Activated CD4-positive, CD25-positive, alpha-beta regulatory T cell (primary cell): ENCODE results near the gene CIB4.

Experiments used
- DNase-seq, 4 experiments: peaks; one replicate each; lab custom pipeline; 2025; lab: John Stamatoyannopoulos, UW

CIB4 gene

GRCh38 chr2:26621469-26622199, 19.5 kb downstream of the CIB4 start:
- DNase-seq = no peak

DNA sequence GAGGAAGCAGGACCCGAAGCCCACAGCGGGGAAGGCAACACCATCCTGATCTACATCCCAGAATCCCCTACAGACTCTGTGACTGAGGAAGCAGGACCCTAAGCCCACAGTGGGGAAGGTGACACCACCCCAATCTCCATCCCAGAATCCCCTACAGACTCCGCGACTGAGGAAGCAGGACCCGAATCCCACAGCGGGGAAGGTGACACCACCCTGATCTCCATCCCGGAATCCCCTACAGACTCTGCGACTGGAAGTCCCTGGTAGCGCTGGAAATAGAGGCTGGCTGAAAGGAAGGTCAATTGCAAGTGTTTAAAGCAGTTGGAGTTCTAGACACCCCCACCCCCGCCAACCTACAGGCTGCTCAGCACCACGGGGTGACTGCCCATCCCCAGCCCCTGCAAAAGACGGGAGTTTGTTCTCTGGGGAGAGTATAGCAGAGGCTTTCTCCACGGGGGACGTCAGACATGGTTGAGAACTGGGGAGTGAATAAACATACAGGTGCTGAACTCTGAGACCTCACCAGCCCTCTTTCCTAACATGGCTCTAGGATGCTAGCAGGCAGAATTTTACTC, 21.0 kb downstream of the CIB4 start:
- DNase-seq = no peak

DNA sequence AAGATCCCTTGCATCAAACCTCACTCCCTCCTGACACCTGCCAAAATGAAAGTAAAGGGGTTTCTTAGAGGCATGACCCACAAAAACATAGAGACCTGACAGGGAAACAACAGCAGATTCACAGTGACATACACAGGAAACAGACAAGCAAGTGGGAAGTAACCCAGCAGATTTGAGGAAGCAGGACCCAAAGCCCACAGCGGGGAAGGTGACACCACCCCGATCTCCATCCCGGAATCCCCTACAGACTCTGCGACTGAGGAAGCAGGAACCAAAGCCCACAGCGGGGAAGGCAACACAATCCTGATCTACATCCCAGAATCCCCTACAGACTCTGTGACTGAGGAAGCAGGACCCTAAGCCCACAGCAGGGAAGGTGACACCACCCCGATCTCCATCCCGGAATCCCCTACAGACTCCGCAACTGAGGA, 21.6 kb downstream of the CIB4 start:
- no peak for DNase-seq

DNA sequence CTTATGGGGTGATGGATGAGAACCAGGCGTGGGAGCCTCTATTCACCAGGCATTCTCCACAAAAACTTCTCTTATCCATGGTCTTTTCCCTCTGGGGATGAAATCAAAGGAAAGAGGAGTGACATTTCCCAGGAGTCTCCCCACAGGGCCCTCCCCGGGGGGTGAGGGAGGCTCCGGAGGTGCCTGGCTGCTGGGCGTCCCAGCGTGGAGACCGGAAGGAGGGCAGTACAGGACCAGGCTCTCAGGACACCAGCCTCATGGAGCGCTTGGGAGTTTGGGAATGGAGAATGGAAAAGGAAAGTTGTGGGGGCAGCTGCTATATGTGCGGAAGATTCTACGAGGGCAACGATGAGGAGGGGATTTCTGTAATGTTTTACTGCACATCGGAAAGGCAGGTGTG, 22.1 kb downstream of the CIB4 start:
- no peak for DNase-seq

GRCh38 chr2:26618611-26619010, 22.6 kb downstream of the CIB4 start:
- DNase-seq = no peak

GRCh38 chr2:26617588-26618083, 23.5 kb downstream of the CIB4 start:
- no peak for DNase-seq

DNA sequence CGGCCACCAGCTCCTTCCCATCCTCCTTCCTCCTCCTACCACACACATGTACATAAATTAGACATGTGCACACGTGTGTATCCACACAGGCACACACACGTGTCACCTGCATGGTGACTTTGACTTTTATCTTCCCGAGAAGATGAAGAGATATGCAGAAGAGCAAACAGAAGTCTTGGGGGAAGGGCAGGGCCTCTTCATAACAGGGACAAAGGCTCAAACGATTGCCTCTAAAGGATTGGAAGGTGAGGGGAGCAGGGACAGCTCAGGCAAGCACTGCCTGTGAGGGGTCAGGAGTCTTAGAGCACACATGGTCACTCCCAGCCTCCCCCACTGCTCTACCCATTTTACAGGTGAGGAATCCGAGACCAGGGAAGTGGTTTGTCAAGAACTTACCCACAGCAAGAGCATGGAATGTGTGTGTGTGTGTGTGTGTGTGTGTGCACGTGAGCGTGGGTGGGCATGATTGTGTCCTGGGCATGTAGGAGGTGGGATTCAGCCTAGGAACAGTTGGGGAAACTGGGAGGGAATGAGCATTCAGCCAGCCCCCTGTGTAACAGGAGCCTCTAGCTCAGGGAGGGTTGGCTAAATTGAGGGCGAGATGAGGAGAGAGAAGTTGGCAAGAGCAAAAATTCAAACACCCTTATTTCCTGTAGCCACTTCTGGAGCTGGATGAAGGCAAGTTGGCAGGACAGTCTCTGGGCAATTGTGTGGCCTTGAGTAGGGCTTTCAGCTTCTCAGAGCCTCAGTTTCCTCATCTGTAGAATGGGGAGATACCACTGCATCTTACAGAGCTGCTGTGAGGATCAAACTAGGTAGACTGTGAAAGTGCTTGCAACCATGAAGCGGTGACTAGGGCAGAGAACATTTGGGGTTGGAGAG, 24.2 kb downstream of the CIB4 start:
- DNase-seq = no peak

- DNase-seq = no peak
Measured at GRCh38 chr2:26615860-26616705, 25.1 kb downstream of the CIB4 start.

- DNase-seq = no peak
Measured at GRCh38 chr2:26615336-26615859, 25.8 kb downstream of the CIB4 start.

GRCh38 chr2:26614216-26615138, 26.7 kb downstream of the CIB4 start:
- no peak for DNase-seq

DNA sequence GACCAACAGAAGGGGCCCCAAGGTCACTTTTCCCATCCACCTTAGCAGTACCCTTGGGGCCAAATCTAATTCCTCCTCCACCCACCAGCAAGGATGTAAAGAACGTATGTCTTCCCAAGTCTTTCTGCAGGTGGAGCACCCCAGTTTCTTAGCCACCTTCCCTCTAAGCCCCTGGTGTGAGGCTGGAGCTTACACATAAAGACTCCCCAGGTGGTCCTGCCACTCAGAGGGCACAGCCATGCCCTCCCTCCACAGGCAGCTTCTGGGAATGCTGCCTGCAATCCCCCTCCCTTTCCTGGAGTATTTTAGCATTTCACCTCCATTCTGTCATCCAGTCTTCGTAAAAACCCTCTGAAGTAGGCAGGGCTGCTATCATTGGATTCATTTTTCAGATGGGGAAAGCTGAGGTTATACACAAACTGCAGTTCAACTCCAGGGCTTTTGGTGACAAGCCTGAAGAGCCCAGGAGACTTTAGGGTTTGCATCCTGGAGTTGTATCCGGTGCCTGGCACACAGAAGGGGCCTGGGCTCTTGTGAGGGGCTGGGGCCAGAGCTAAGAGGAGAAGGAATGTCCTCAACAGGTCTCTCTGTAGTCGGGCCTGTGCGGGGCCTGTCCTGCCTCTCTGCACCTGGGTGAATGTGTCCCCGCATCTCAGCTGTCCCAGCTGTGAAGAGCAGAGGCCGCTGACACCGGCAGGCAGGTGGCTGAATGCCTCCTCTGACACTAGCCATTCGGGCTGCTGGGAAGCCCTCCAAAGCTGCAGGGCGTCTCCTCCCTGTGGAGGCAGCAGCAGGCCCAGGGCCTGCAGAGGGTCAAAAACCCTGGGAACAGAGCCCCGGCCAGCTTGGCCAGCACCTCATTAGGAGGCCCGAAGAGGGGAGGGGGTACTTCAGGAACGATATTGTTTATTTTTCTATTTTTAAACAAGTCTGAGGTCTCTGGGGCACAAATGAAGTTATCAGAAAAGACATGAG, 27.6 kb downstream of the CIB4 start:
- DNase-seq = no peak

- DNase-seq = no peak
Measured at GRCh38 chr2:26612522-26613240, 28.5 kb downstream of the CIB4 start.

- DNase-seq = no peak
Measured at GRCh38 chr2:26612034-26612433, 29.1 kb downstream of the CIB4 start.

- no peak for DNase-seq
Measured at GRCh38 chr2:26610504-26611335, 30.4 kb downstream of the CIB4 start.

DNA sequence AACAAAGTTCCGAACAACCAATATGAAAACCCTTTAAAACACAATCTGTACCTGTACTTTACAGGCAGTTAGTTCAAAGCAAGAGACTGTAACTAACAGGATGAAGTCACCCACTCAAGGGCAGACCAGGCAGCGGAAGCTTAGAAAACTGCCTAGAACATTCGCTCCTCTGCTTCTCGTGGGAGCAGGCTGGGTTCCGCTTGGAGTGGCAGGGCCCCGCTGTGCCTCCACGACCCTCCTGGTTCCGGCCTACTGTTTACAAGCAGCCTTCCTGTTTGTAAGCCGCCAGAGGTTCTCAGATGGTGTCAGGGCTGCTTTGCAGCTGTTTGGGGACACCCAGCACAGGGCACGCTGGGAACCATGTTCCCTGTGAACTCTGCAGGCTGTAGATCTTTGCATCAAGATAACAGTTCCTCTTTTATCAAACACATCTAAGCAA, 31.3 kb downstream of the CIB4 start:
- no peak for DNase-seq

- DNase-seq = no peak
Measured at GRCh38 chr2:26609205-26609631, 31.9 kb downstream of the CIB4 start.

DNA sequence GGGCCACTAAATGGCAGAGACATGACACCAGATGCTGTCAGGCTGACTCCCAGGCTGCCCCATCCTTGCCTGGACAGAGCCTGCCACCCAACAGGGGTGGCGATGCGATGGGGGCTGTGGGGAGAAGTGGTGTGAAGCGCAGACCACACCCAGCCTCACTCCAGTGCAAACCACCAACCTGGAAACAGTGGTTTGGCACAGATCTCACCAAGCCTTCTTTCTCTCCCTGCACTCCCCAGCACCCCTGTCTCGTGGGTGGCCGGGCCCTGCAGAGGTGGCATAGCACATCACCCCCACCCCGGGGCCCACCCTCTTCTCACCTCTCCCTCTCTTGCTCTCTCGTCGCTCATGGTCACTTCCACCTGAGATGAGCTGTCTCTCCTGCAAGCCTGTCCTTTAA, 32.6 kb downstream of the CIB4 start:
- DNase-seq = no peak

- DNase-seq = no peak
Measured at GRCh38 chr2:26607698-26608097, 33.5 kb downstream of the CIB4 start.
